Fibroblast of the conjunctiva (primary cell): Measurements from ENCODE around the gene FERMT3.

Experiments
- DNase-seq: peaks from one replicate; pipeline ENCODE4 v3.0.0-alpha.2; 2010; ENCODE audit warnings: low read depth

Gene FERMT3

GRCh38 chr11:64249563-64250414 is 43.3 kb downstream of the FERMT3 start:
- no peak for DNase-seq

GRCh38 chr11:64250415-64251015 is 44.0 kb downstream of the FERMT3 start:
- DNase-seq, result no peak

GRCh38 chr11:64251016-64251752 is 44.7 kb downstream of the FERMT3 start, which contains the start of gene PLCB3:
TSS of gene PLCB3 (plus strand) at chr11:64251530. CDS start at chr11:64251650, 120 bp downstream.
- DNase-seq, result no peak

GRCh38 chr11:64251753-64252002 is 45.2 kb downstream of the FERMT3 start:
- no peak for DNase-seq

GRCh38 chr11:64252003-64252872 is 45.7 kb downstream of the FERMT3 start:
- DNase-seq, result no peak

GRCh38 chr11:64253043-64253442 is 46.5 kb downstream of the FERMT3 start:
- no peak for DNase-seq

- DNase-seq, result no peak
Measured at GRCh38 chr11:64253481-64253880, 47.0 kb downstream of the FERMT3 start.

- DNase-seq, result no peak
Measured at GRCh38 chr11:64254326-64254725, 47.8 kb downstream of the FERMT3 start.

GRCh38 chr11:64255135-64256128 is 48.9 kb downstream of the FERMT3 start:
- DNase-seq, result no peak

- DNase-seq, result no peak
Measured at GRCh38 chr11:64256300-64256699, 49.8 kb downstream of the FERMT3 start.

- no peak for DNase-seq
Measured at GRCh38 chr11:64258356-64258755, 51.8 kb downstream of the FERMT3 start.

GRCh38 chr11:64258946-64259532 is 52.5 kb downstream of the FERMT3 start:
- DNase-seq, result no peak

- no peak for DNase-seq
Measured at GRCh38 chr11:64259533-64260067, 53.1 kb downstream of the FERMT3 start.

GRCh38 chr11:64260147-64260708 is 53.7 kb downstream of the FERMT3 start:
- DNase-seq, result no peak

GRCh38 chr11:64261556-64262080 is 55.1 kb downstream of the FERMT3 start:
- DNase-seq, result no peak

- no peak for DNase-seq
Measured at GRCh38 chr11:64262271-64263002, 55.9 kb downstream of the FERMT3 start.

GRCh38 chr11:64263021-64263946 is 56.8 kb downstream of the FERMT3 start:
- DNase-seq, result no peak

- DNase-seq, result no peak
Measured at GRCh38 chr11:64263947-64264317, 57.4 kb downstream of the FERMT3 start.
